Endodermal cell (in vitro differentiated cells): ENCODE data around the gene CBFA2T2. TPM values are rescaled to one million over a fixed set of nuclear protein-coding genes. Genes with fewer than 3 reads are reported as not detected.

Source experiments
- DNase-seq: peaks from one replicate; pipeline ENCODE4 v3.0.0-alpha.2; 2017
- H3K27ac ChIP-seq: 2 replicates; pipeline ENCODE4 v1.5.1; 2013; ENCODE audit warnings: mild to moderate bottlenecking, low read depth, low read length, moderate library complexity
- H3K27me3 ChIP-seq: 2 replicates; pipeline ENCODE4 v1.6.1; 2013; ENCODE audit warnings: mild to moderate bottlenecking, low read length, moderate library complexity; ENCODE audit not compliant: insufficient read depth, control insufficient read depth, poor library complexity, severe bottlenecking
- H3K36me3 ChIP-seq: 2 replicates; pipeline ENCODE4 v1.7.0; 2013; ENCODE audit warnings: mild to moderate bottlenecking, low read length, moderate library complexity; ENCODE audit not compliant: control insufficient read depth, insufficient read depth
- H3K4me1 ChIP-seq: one replicate; pipeline ENCODE4 v1.7.0; 2013; ENCODE audit warnings: low read length; ENCODE audit not compliant: control insufficient read depth, insufficient read depth
- H3K4me3 ChIP-seq: 2 replicates; pipeline ENCODE4 v1.5.1; 2013; ENCODE audit warnings: mild to moderate bottlenecking, low read length, moderate library complexity
- H3K9ac ChIP-seq: 2 replicates; pipeline ENCODE4 v1.6.1; 2013; ENCODE audit warnings: mild to moderate bottlenecking, low read length, moderate library complexity; ENCODE audit not compliant: poor library complexity, severe bottlenecking; ENCODE audit errors: extremely low read depth
- H3K9me3 ChIP-seq: 2 replicates; pipeline ENCODE4 v1.6.1; 2013; ENCODE audit warnings: mild to moderate bottlenecking, low read length, moderate library complexity; ENCODE audit not compliant: control insufficient read depth
- H3K27ac Mint-ChIP-seq: 2 replicates; pipeline ENCODE4 v1.8.0; 2020; ENCODE audit warnings: mixed read lengths
- H3K27me3 Mint-ChIP-seq: 2 replicates; pipeline ENCODE4 v1.8.0; 2021; ENCODE audit warnings: mild to moderate bottlenecking, mixed read lengths; ENCODE audit not compliant: insufficient read depth
- H3K36me3 Mint-ChIP-seq: 2 replicates; pipeline ENCODE4 v1.8.0; 2020; ENCODE audit warnings: low read depth, mixed read lengths
- H3K4me1 Mint-ChIP-seq: 2 replicates; pipeline ENCODE4 v1.8.0; 2020; ENCODE audit warnings: mixed read lengths
- H3K4me3 Mint-ChIP-seq: 2 replicates; pipeline ENCODE4 v1.8.0; 2020; ENCODE audit warnings: mild to moderate bottlenecking, moderate library complexity, mixed read lengths
- H3K9me3 Mint-ChIP-seq: 2 replicates; pipeline ENCODE4 v1.8.0; 2020; ENCODE audit warnings: mild to moderate bottlenecking, mixed read lengths
- CTCF ChIP-seq: fragments of 200-600 bp; sonication (generic); conservative IDR thresholded peaks from 2 replicates; pipeline ENCODE4 v1.5.0; 2021; ENCODE audit warnings: antibody characterized with exemption, mild to moderate bottlenecking
- WGBS, 2 experiments: methylation state at CpG; one replicate each; pipeline versions ENCODE4 v1.1.5 to v1.1.7; 2013; ENCODE audit warnings: missing lambda C conversion rate in 2 of 2, mixed read lengths in 1 of 2; ENCODE audit not compliant: insufficient coverage in 1 of 2, insufficient read length in 1 of 2; 5-methylcytosine and 5-hydroxymethylcytosine counted together
- total RNA-seq, 2 donors: library from RNA; stranded (reverse); fragmentation: NEBNext Ultra II Directional in 1 of 2; extraction: Animal tissue kit (Norgen Biotek cat#: 25700) in 1 of 2; gene quantifications; 2 replicates in 1 of 2; 3 replicates in 1 of 2; pipeline ENCODE4 v1.2.1, GENCODE V29; 2021

Gene CBFA2T2
- total RNA-seq, 2 donors from 2014 or later = 26.8 to 32.7 TPM

DNA sequence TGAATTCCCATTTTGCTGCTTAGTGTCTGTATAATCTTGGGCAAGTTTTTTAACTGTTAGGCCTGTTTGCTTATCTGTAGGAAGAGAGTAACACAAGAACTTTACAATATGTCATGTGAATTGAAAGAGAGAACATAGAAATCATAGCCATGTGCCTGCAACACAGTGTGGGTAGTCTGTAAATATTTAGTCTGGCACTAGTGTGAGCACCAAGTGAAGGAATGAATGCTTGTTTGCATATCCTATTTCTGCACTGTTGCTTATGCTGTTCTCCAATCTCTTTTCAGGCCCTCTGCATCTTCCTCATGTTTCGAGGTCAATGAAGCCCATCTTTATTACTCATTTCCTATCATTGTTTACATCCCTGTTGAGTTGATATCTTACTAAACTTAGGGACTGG is 49.2 kb downstream of the CBFA2T2 start:
- Mint-ChIP-seq H3K27ac (no peak overlapping the region), H3K4me3 (no peak overlapping the region), H3K36me3 (peaks cover 19% of the 10 kb centered on the region), H3K9me3 (peaks cover 26% of the 10 kb centered on the region), H3K4me1 (peaks cover 12% of the 10 kb centered on the region), H3K27me3 (no peaks in the 10 kb centered on the region)
- Histone ChIP-seq H3K9me3 (peaks cover 11% of the 10 kb centered on the region), H3K36me3 (no peaks in the 10 kb centered on the region), H3K4me3 (no peak overlapping the region), H3K27ac (no peak overlapping the region), H3K9ac (no peak overlapping the region), H3K4me1 (no peaks in the 10 kb centered on the region), H3K27me3 (no peaks in the 10 kb centered on the region)
- TF ChIP-seq CTCF = no peak
- DNase-seq = no peak
- WGBS, 2 experiments = 100% methylated on average over 1 of the region's 1 CpG; no CpG with 5 or more reads in 1 of the 2 experiments

- no peak overlapping the region for H3K27ac Mint-ChIP-seq
- H3K4me3 ChIP-seq = no peak overlapping the region
- TF ChIP-seq CTCF = no peak
- H3K9ac ChIP-seq = no peak overlapping the region
- H3K4me1 ChIP-seq = no peaks in the 10 kb centered on the region
- no peaks in the 10 kb centered on the region for H3K36me3 ChIP-seq
- no peaks in the 10 kb centered on the region for H3K27me3 ChIP-seq
- peaks cover 26% of the 10 kb centered on the region for H3K9me3 Mint-ChIP-seq
- peaks cover 19% of the 10 kb centered on the region for H3K36me3 Mint-ChIP-seq
- H3K27ac ChIP-seq = no peak overlapping the region
- DNase-seq = no peak
- no peak overlapping the region for H3K4me3 Mint-ChIP-seq
- 87% methylated on average over 4 of the region's 4 CpGs for WGBS, 2 experiments
- H3K4me1 Mint-ChIP-seq = peaks cover 12% of the 10 kb centered on the region
- H3K9me3 ChIP-seq = peaks cover 11% of the 10 kb centered on the region
- no peaks in the 10 kb centered on the region for H3K27me3 Mint-ChIP-seq
Observed at GRCh38 chr20:33540427-33540826, 50.5 kb downstream of the CBFA2T2 start.

- no peaks in the 10 kb centered on the region for H3K27me3 ChIP-seq
Observed at GRCh38 chr20:33541074-33541473, 51.2 kb downstream of the CBFA2T2 start.

More at GRCh38 chr20:33541074-33541473, 51.2 kb downstream of the CBFA2T2 start:
- H3K27ac ChIP-seq = no peak overlapping the region
- no peak overlapping the region for H3K4me3 ChIP-seq
- H3K36me3 Mint-ChIP-seq = peaks cover 17% of the 10 kb centered on the region
- no peaks in the 10 kb centered on the region for H3K36me3 ChIP-seq
- no peak overlapping the region for H3K4me3 Mint-ChIP-seq
- peaks cover 12% of the 10 kb centered on the region for H3K4me1 Mint-ChIP-seq
- no peak for TF ChIP-seq CTCF
- DNase-seq = no peak
- peaks cover 23% of the 10 kb centered on the region for H3K9me3 Mint-ChIP-seq
- no peak overlapping the region for H3K9ac ChIP-seq
- no peak overlapping the region for H3K27ac Mint-ChIP-seq
- H3K9me3 ChIP-seq = peaks cover 11% of the 10 kb centered on the region
- WGBS, 2 experiments = 92 to 98% methylated on average over 4 of the region's 4 CpGs
- no peaks in the 10 kb centered on the region for H3K27me3 Mint-ChIP-seq
- no peaks in the 10 kb centered on the region for H3K4me1 ChIP-seq
